ENCODE results near the gene PIR. TPM values are rescaled to one million over a fixed set of nuclear protein-coding genes. Genes with fewer than 3 reads are reported as not detected.

PIR gene
- total RNA-seq, 3 donors from 2014 or later (not counting 1 experiment from before 2014, with no cell fraction given): 0.57 TPM; not detected in 2

- Mint-ChIP-seq H3K4me3 (no peak overlapping the region), H3K27me3 (ENCODE audit: low read depth in 2 of 2) (peaks cover 14 to 57% of the 10 kb centered on the region in 2 donors), H3K4me1 (no peaks in the 10 kb centered on the region), H3K36me3 (no peaks in the 10 kb centered on the region), H3K27ac (no peak overlapping the region), H3K9me3 (peaks cover 0 to 3% of the 10 kb centered on the region in 2 donors)
- Histone ChIP-seq H3K27ac (ENCODE audit: low read length) (no peak overlapping the region), H3K36me3 (ENCODE audit: control insufficient read depth, insufficient read depth, low read length) (no peaks in the 10 kb centered on the region), H3K4me1 (ENCODE audit: control insufficient read depth, insufficient read depth, low read length) (no peaks in the 10 kb centered on the region), H3K9me3 (ENCODE audit: control insufficient read depth, insufficient read depth, low read length) (no peaks in the 10 kb centered on the region), H3K4me3 (ENCODE audit: low read length) (no peak overlapping the region), H3K27me3 (ENCODE audit: control insufficient read depth, insufficient read depth, low read length) (no peaks in the 10 kb centered on the region)
- DNase-seq: no peak
- no peak for ATAC-seq
- no CpG with 5 or more reads among the region's 2 CpGs for WGBS (ENCODE audit: insufficient coverage)
- intact Hi-C loops (cut with micrococcal nuclease): no loop called here
- no peak for TF ChIP-seq CTCF (IDR thresholded peaks at IDR 0.05)
Measured at GRCh38 chrX:15435836-15436619, 57.1 kb downstream of the PIR start.

- no peak for DNase-seq
- peaks cover 17 to 54% of the 10 kb centered on the region in 2 donors for H3K27me3 Mint-ChIP-seq (ENCODE audit: low read depth in 2 of 2)
- H3K27ac ChIP-seq (ENCODE audit: low read length): no peak overlapping the region
- WGBS (ENCODE audit: insufficient coverage): 83% methylated on average over 2 of the region's 2 CpGs
- H3K4me3 Mint-ChIP-seq: no peak overlapping the region
- ATAC-seq: no peak
- no peaks in the 10 kb centered on the region for H3K9me3 ChIP-seq (ENCODE audit: control insufficient read depth, insufficient read depth, low read length)
- H3K4me1 Mint-ChIP-seq: no peaks in the 10 kb centered on the region
- H3K27ac Mint-ChIP-seq: no peak overlapping the region
- H3K4me1 ChIP-seq (ENCODE audit: control insufficient read depth, insufficient read depth, low read length): no peaks in the 10 kb centered on the region
- no peak for TF ChIP-seq CTCF (IDR thresholded peaks at IDR 0.05)
- H3K9me3 Mint-ChIP-seq: peaks cover 0 to 3% of the 10 kb centered on the region in 2 donors
- H3K27me3 ChIP-seq (ENCODE audit: control insufficient read depth, insufficient read depth, low read length): no peaks in the 10 kb centered on the region
- intact Hi-C loops (cut with micrococcal nuclease): no loop called here
- H3K36me3 Mint-ChIP-seq: no peaks in the 10 kb centered on the region
- no peaks in the 10 kb centered on the region for H3K36me3 ChIP-seq (ENCODE audit: control insufficient read depth, insufficient read depth, low read length)
- H3K4me3 ChIP-seq (ENCODE audit: low read length): no peak overlapping the region
Measured at GRCh38 chrX:15434205-15434604, 58.9 kb downstream of the PIR start.

GRCh38 chrX:15430584-15430983, 62.5 kb downstream of the PIR start:
- no CpG with 5 or more reads among the region's 1 CpG for WGBS (ENCODE audit: insufficient coverage)
- no peak for ATAC-seq
- no peaks in the 10 kb centered on the region for H3K4me1 ChIP-seq (ENCODE audit: control insufficient read depth, insufficient read depth, low read length)
- no peaks in the 10 kb centered on the region for H3K36me3 ChIP-seq (ENCODE audit: control insufficient read depth, insufficient read depth, low read length)
- H3K4me3 Mint-ChIP-seq: no peak overlapping the region
- TF ChIP-seq CTCF (IDR thresholded peaks at IDR 0.05): no peak
- intact Hi-C loops (cut with micrococcal nuclease): no loop called here
- H3K4me1 Mint-ChIP-seq: no peaks in the 10 kb centered on the region
- H3K27me3 Mint-ChIP-seq (ENCODE audit: low read depth in 2 of 2): peaks cover 20 to 54% of the 10 kb centered on the region in 2 donors
- no peaks in the 10 kb centered on the region for H3K27me3 ChIP-seq (ENCODE audit: control insufficient read depth, insufficient read depth, low read length)
- no peak overlapping the region for H3K27ac ChIP-seq (ENCODE audit: low read length)
- no peaks in the 10 kb centered on the region for H3K36me3 Mint-ChIP-seq
- peaks cover 0 to 3% of the 10 kb centered on the region in 2 donors for H3K9me3 Mint-ChIP-seq
- no peak overlapping the region for H3K4me3 ChIP-seq (ENCODE audit: low read length)
- DNase-seq: no peak
- H3K9me3 ChIP-seq (ENCODE audit: control insufficient read depth, insufficient read depth, low read length): no peaks in the 10 kb centered on the region
- H3K27ac Mint-ChIP-seq: no peak overlapping the region

GRCh38 chrX:15430076-15430475, 63.1 kb downstream of the PIR start:
- no peak for TF ChIP-seq CTCF (IDR thresholded peaks at IDR 0.05)
- Histone ChIP-seq H3K36me3 (ENCODE audit: control insufficient read depth, insufficient read depth, low read length) (no peaks in the 10 kb centered on the region), H3K4me3 (ENCODE audit: low read length) (no peak overlapping the region), H3K27me3 (ENCODE audit: control insufficient read depth, insufficient read depth, low read length) (no peaks in the 10 kb centered on the region), H3K27ac (ENCODE audit: low read length) (no peak overlapping the region), H3K9me3 (ENCODE audit: control insufficient read depth, insufficient read depth, low read length) (no peaks in the 10 kb centered on the region), H3K4me1 (ENCODE audit: control insufficient read depth, insufficient read depth, low read length) (no peaks in the 10 kb centered on the region)
- intact Hi-C loops (cut with micrococcal nuclease): no loop called here
- no peak for ATAC-seq
- no peak overlapping the region for H3K27ac Mint-ChIP-seq
- peaks cover 0 to 3% of the 10 kb centered on the region in 2 donors for H3K9me3 Mint-ChIP-seq
- peaks cover 20 to 52% of the 10 kb centered on the region in 2 donors for H3K27me3 Mint-ChIP-seq (ENCODE audit: low read depth in 2 of 2)
- WGBS (ENCODE audit: insufficient coverage): no CpG with 5 or more reads among the region's 2 CpGs
- no peak for DNase-seq
- no peaks in the 10 kb centered on the region for H3K36me3 Mint-ChIP-seq
- no peaks in the 10 kb centered on the region for H3K4me1 Mint-ChIP-seq
- H3K4me3 Mint-ChIP-seq: no peak overlapping the region

Data from natural killer cell (primary cell).